GM18858 (cell line): Measurements from ENCODE around the gene ODC1.

Source experiments
- ATAC-seq: cut with Tn5 transposase; IDR thresholded peaks from one replicate; pipeline ENCODE4 v1.9.1; 2021; ENCODE audit not compliant: unreplicated experiment

ODC1 gene

DNA sequence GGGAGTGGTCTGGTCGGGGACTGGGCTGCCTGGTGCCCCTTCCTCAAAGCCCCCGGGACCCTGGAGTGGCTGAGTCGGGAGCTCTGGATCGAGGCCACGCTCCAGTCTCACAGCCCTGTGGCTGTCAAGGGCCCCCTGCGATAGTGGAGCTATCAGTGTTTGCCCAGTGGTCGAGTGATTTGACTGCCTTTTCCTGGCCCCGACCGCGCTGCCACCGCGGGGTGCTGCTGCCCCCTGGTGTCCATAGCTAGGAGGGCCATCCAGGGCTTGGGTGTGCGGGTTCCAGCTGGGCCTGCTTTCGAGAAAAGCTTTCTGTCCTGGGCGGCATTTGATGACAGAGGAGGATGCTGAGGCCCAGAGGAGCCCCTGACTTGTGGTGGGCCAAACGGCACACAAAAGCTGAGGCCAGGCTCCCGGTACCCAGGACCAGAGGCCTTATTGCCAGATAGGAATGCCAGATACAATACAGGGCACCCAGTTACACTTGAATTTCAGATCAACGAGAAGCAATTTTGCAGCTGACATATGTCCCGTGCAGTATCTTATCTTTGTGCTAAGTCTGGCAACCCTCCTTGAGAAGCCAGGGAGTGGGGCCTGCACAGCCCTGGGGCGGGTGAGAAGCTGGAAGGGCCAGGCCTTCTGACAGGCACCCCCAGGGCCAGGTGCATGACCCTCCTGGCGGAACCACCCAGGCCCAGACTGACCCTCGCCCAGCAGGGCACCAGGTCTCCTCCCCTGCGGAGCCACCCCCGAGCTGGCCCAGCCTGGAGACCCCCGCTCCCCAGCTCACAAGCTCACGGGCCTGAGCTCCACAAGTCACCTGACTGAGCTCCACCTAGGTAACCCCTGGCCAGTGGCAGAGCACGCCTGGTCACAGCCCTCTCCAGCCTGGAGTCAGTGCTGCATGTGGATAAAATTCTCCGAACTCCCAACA, 13.0 kb downstream of the ODC1 start:
- peak; percentile 64 for ATAC-seq

DNA sequence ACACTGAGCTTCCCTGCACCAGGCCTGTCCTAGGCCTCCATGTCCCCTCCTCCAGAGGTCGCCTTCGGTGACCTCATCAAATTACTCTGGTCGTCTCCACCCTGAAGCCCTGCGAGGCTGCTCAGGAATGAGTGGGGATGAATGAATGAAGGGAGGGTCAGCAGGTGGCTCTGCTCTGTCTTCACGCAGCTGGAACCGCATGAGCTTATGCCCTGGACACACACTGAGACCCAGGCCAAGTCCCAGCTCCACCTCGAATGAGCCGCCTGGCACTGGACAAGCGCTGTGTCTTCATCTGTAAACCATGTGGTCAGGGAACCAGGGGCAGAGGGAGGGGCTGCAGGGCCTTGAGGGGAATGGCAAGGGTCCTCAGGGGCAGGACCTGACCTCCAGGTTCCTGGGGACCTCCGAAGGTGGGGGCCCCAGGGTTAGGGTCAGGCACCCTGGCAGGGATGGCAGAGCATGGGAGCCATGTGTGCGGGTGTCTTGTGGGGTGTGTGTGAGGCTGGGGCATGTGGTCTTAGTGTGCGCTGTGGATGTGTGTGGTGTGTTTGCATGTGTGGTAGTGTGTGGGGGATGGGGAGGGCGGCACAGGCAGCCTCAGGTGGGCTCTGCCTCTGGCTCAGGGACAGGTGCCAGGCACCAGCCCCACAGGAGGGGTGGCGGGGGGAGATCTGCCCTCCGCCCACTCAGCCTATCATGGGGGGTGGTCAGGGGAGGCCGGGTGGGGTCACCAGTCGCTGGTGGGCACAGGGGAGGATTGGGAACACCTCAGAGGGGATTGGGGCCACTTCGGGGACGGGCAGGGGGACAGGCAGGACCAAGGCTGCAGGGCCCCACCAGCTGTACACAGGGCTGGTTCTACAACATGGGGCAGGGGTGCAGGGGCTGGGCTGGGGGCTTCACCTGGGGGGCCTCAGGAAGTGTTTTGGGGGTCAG, 13.9 kb downstream of the ODC1 start:
- ATAC-seq = no peak

DNA sequence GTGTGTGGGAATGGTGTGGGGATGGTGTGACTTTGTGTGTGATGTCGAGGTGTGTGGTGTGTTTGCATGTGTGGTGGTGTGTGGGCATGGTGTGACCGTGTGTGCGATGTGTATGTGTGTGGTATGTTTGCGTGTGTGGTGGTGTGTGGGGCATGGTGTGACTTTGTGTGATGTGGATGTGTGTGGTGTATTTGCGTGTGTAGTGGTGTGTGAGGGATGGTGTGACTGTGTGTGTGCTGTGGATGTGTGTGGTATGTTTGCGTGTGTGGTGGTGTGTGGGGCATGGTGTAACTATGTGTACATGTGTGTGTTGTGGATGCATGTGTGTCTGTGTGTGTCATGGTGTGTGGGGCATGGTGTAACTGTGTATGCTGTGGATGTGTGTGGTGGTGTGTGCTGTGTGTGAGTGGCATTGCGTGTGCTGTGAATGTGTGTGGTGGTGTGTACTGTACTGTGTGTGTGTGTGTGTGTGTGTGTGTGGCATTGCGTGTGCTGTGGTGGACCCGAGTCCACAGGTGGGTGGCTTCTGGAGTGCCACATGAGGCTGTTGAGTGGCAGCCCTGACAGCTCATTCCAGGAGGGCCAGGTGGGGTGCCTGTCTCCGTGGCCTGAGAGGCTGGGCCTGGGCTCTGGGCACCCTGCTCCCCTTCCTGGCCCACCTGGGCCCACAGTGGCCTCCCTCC, 14.7 kb downstream of the ODC1 start:
- no peak for ATAC-seq

DNA sequence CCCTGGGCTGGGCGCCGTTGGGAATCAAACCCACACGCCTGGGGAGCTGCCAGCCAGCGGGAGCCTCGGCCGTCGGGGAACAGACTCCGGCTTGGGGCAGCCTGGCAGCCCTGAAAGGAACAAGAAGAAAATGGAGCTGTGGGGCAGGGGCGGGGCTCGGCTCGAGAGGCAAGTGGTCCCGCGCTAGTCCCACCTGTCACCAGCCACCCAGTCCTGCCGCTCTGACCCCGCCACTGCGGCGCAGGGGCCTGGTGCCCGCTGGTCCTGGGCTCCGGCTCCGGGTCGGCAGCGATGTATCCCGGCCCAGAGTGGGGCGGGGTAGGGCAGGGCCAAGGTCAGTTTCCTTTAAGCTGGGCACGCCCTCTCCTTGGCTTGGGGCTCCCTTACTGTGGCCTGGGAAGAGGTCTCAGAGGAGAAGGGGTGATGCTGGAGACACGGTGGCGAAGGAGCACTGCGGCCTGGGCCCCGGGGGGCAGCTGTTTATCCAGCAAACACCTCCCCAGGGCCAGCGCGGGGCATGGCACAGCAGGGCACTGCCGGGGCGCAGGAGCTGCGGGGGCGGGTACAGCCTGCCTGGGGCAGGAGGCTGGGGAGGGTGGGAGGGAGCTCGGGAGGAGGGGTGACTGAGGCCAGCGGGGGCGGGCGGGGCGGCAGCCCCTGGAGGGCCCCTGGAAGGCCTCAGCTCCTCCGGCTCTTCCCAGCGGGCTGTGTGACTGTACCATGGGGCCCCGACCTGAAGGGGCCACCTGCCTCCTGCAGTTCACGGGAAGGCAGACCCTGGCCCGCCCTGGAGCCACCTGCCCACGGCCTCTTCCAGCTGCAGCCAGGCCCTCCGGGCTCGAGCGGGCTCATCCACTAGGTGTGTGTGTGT, 15.6 kb downstream of the ODC1 start:
- ATAC-seq = no peak

DNA sequence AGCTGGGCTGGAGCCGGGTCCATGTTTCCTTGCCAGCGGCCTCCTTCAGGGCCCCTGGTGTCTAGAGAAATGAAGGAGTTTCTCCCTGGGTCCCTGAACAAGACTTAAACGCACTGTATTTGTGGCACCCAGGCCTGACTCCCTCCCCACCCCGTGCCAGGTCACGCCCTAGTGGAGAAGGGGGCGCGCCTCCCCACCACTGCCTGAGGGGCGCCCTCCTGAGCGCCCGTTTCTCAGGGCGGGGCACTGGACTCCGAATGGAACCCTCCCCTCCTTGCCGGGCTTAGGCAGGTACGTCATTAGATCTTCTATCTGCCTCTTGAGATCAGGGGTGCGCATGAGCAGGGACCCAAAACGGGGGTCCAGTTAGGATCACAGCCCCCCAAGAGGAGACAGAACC, 16.3 kb downstream of the ODC1 start:
- no peak for ATAC-seq

DNA sequence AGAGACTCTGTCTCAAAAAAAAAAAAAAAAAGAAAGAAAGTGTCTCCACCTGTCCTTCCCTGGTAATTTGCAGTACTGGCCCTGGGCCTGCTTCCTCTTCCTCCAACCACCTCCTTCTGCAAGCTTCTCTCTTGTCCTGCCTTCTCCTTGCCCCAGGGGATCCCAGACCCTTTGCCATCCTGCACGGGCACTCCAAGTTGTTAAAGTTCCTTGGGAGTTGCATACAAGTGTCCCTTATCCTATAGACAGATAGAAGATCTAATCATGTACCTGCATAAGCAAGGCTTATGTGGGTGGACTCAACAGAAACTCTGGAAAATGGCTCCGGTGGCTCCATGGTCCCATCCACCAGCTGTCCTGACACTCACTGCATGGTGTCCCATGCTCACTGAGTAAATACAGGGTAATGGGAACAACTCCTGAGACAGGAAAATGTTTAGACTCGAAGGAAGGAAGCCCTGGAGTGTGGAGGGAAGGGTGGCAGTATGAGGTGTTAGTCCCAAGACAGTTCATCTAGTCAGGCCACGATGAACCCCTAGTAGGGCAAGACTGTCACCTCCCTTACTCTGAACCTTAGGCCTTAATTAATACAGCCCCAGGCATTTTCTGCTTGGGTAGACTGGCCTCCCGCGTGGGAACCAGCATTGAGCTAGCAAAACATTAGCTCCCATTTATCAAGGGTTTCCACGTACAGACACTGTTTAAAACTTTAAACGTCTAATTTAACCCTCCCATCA, 17.1 kb downstream of the ODC1 start:
- no peak for ATAC-seq

DNA sequence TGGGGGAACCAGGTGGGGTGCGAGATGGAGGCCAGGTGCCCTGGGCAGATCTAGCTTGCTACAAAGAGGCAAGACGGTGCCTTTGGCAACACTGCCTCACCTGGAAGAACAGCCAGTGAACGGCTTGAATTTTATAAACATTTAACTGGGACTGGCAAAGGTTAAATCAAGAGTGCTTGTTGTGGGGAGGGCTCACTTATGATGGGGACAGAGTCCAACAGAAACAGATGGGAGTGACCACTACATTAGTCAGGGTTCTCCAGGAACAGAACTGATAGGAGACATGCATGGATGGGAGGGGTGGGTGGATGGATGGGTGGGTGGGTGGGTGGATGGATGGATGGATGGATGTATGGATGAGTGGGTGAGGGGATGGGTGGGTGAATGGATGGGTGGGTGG, 19.2 kb downstream of the ODC1 start:
- ATAC-seq = no peak

DNA sequence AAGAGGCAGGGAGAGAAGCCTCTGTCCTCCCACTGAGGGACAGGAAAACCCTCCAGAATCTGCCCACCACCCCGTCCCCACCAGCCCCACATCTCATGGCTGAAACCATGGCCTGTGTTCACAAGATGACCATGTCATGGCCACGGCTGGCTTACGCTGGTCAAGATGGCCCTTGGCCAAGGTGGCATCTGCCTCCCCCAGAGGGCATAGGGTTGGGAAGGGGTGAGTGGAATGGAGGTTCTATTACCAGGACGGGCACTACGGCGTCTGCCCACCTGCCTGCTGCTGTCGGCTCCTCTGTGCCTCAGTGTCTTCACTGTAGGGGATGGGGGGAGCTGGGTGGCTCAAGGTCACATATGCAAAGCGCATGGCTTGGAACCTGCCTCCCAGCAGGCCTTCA, 19.8 kb downstream of the ODC1 start:
- ATAC-seq = no peak

DNA sequence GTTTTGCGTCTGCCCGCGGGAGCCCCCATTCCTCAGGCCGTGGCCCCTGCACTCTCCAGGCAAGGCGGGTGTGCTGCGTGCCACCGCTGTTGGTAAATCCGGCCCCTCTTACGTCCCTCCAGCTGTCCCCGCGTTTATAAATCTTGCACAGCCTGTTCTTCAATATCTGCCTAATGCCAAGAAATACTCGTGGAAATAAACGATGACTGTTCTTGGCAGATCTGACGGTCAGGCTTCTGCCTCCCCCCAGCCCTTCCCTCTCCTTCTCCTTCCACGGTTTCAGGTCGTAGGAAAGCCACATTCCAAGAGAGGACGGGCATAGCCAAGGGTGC, 20.5 kb downstream of the ODC1 start:
- ATAC-seq = no peak

DNA sequence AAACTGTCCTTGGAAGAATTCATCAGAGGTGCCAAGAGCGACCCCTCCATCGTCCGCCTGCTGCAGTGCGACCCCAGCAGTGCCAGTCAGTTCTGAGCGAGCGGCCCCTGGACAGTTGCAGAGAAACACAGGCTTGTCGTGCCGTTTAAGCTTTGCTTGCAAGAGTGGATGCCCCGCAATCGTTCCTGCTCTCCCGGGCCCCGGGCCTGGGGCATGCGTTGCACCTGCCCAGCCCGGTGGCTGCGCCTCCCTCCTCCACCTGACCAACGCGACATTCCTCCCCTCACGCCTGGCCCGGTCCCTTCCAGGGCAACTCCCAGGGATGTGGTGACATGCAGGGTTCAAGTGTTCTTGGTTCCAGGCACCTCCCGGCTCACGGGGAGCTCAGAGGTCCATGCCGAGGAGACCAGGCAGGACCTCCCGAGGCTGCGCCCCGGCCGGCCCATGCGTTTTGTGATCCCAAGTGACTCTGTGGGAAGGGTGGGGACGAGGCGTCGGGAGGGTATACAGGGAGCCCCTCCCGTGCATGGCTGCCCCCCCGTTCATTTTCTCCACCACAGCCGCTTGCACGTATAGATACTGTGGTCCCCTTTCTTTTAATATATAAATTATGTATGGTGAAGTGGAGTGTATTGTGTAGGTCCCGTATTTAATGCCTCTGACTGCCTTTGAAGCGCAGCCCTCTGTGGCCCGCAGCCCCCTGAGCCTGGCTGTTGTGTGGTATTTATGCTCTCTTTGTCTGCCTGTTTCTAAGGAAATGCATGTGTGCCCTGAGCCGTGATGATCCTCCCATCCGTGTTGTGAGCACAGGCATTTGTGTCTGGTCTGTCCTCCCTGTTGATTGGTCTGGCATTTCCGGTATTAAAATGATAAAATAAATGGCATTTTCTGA, 21.2 kb downstream of the ODC1 start:
- ATAC-seq = no peak

DNA sequence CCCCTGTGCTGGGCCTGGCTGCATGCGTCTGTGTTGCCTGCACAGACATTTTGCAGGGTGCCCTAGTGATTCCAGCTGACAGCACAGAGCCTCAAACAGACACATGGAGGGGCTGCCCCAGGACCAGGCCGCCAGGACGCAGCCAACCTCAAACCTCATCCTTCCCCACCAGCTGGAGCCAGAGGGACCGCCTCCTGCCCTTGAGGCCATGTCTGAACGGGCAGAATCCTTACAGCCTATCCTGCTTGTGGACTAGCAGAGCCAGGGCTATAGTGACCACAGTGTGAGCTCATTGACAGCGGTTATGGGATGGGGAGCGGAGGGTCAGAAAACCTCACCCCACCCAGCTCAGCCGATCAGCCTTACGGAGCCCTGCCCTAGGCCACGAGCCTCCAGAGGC, 22.4 kb downstream of the ODC1 start:
- no peak for ATAC-seq

DNA sequence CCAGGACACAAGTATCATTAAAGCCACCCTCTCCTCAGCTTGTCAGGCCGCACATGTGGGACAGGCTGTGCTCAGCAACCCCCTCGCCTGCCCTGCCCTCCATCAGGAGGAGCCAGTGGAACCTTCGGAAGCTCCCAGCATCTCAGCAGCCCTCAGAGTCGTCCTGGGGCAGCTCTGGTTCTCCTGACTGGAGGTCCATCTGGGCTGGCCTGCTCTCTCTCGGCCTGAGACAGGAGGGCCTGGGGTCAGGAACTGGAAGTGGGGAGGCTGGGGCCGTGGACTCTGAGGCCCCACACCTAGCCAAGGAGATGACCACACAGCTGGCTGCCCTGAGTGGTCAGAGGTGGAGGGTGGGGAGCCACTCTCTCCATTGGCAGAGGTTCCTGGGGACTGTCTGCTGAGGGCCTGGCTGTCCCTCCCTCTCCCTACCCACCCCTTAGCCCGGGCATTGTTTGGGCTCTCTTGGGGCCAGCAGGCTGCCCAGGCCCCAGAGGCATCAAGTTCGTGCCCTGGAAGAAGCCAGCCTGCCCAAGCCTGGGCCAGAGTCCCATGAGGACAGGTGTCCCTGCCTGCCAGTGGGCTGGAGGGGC, 23.1 kb downstream of the ODC1 start:
- no peak for ATAC-seq

DNA sequence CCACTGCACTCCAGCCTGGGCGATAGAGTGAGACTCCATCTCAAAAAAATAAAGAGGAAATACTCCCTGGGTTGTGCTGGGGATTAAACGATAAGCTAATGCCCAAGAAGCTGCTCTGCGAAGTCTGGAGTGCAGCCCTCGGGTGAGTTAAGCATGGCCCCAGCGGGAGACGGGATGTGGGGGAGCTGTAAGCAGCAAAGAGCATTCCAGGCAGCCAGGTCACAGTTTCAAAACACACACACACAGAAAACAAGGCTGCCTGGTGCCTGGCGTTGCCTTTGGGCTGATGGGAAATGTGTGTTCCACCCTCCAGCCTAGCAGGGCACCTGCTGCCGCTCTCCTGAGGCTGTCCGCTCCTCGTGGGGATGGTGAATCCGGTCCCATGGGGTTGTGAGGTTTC, 24.1 kb downstream of the ODC1 start:
- ATAC-seq = no peak

DNA sequence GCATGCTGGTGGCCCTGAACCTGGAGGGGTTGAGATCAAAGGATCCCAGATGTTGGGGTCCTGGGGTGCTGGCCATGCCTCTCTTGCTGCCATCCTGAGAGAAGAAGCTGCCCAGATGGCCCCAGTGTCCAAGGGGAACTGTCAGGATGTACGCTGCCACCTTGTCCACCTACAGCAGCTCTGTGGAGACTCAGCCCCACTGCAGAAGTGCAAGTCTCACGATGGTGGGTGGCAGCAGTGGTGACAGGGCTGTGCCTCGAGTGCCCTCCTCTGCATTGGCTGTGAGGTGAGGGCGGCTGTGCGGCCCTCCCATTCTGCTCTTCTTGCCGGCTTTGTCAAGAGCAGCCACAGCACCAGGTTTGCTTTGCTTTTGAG, 24.7 kb downstream of the ODC1 start:
- no peak for ATAC-seq

DNA sequence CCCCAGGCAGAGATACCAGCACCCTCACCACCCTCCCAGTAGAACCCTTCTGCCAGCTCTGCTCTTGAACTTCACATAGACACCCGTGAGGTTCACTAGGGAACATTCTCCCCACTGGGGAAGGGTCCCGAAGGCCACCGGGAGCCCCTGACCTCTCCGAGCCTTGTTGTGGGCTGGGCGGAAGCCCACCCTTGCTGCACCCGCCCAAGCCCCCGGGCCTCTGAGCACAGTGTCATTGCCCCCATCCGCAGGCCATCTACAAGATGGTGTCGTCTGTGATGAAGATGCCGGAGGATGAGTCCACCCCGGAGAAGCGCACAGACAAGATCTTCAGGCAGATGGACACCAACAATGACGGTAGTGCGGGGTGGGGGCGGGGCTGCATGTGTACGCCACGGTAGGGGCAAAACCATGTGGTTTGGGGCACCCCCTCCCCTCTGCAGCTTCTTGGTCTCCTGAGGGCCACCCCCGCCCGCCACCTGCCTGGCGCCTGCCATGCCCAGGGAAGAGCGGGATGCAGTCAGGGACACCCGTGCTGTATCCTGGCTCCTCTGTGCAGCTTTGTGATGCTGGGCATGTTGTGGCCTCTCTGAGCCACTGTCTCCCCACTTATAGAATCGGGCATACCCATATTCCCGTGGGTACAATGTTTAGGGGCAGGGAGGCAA, 25.3 kb downstream of the ODC1 start:
- ATAC-seq = no peak

DNA sequence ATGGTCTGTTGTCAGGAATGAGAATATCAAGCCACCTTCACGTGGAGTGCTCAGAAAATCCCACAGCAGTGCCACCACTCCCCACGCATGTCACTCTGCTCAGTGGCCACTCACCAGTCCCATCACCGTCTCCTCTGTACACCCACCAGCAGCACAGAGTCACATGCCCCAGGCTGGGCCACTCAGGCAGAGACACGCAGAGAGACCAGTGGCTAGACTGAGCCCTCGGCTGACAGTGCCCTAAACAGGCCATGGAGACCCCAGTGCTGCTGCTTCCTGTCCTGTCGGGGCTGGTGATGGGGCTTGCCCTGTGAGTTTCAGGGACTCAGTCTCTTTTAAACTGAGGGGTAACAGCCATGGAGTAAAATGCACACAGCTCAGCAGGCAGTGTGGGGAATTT, 25.9 kb downstream of the ODC1 start:
- no peak for ATAC-seq

DNA sequence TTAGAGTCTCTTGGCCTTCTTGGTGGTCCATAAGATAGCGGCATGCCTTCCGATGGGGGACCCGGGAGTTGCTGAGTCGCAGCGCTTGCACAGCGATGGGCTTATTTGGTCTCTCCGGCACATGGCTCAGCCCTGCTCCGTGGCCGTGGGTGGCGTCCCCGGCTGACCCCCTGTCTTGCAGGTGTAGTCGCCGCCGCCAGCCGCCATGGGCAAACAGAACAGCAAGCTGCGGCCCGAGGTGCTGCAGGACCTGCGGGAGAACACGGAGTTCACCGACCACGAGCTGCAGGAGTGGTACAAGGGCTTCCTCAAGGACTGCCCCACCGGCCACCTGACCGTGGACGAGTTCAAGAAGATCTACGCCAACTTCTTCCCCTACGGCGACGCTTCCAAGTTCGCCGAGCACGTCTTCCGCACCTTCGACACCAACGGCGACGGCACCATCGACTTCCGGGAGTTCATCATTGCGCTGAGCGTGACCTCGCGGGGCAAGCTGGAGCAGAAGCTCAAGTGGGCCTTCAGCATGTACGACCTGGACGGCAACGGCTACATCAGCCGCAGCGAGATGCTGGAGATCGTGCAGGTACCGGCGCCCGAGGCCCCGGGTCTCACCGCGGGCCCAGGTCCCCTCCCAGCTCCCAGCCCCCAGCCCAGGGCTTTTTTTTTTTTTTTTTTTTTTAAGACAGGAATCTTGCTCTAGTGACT, 28.4 kb downstream of the ODC1 start:
- ATAC-seq = no peak
